Colonic mucosa (tissue), 4 donors: ENCODE measurements around the gene COL21A1. TPM values are rescaled to one million over a fixed set of nuclear protein-coding genes. Genes with fewer than 3 reads are reported as not detected.

Experiments used
- DNase-seq: peaks from one replicate; pipeline ENCODE4 v3.0.0-alpha.2; 2020
- H3K27ac ChIP-seq: fragments of 200-600 bp; one replicate; pipeline ENCODE4 v1.8.0; 2021
- H3K27me3 ChIP-seq: fragments of 200-600 bp; one replicate; pipeline ENCODE4 v1.8.0; 2021
- H3K36me3 ChIP-seq: fragments of 200-600 bp; one replicate; pipeline ENCODE4 v1.8.0; 2021
- H3K4me1 ChIP-seq: fragments of 200-600 bp; one replicate; pipeline ENCODE4 v1.8.0; 2021; ENCODE audit warnings: mild to moderate bottlenecking
- H3K4me3 ChIP-seq: fragments of 200-600 bp; one replicate; pipeline ENCODE4 v1.8.0; 2021
- H3K9ac ChIP-seq, 2 donors: one replicate each; pipeline ENCODE4 v1.7.0; 2013; ENCODE audit warnings: control low read depth in 2 of 2, low read depth in 2 of 2, low read length in 2 of 2
- H3K9me3 ChIP-seq: fragments of 200-600 bp; one replicate; pipeline ENCODE4 v1.8.0; 2021
- CTCF ChIP-seq: fragments of 200-600 bp; IDR thresholded peaks from one replicate; pipeline ENCODE4 v1.8.0; 2022; ENCODE audit warnings: antibody characterized with exemption, mild to moderate bottlenecking
- intact Hi-C: fragments of 100-400 bp; cut with DNase I; formaldehyde crosslinking; loops from one replicate; pipeline ENCODE4 v1.14.1; 2022
- total RNA-seq, 2 donors: library from RNA; stranded (reverse); fragmentation: NEBNext Ultra II Directional in 1 of 2; extraction: Animal tissue kit (Norgen Biotek cat#: 25700) in 1 of 2; gene quantifications; one replicate each; pipeline ENCODE4 v1.2.1, GENCODE V29; 2021
- donor health status: healthy.
- donor health status: DM: no; HTN: no; CAD: no.
- donor health status: DM: no; HTN: no; CAD: no.

The COL21A1 gene
- total RNA-seq, 2 donors from 2014 or later: 0.79 to 1.9 TPM

- H3K9me3 ChIP-seq: no peaks in the 10 kb centered on the region
- no peaks in the 10 kb centered on the region for H3K36me3 ChIP-seq
- no peak overlapping the region for H3K9ac ChIP-seq
- no peaks in the 10 kb centered on the region for H3K27me3 ChIP-seq
- intact Hi-C loops: no loop called here
- no peak for TF ChIP-seq CTCF
- no peak overlapping the region for H3K4me3 ChIP-seq
- H3K4me1 ChIP-seq: no peaks in the 10 kb centered on the region
- no peak overlapping the region for H3K27ac ChIP-seq
- DNase-seq: no peak
These were observed 16.3 kb downstream of the COL21A1 start for GRCh38 chr6:56230976-56231566.

- TF ChIP-seq CTCF: no peak
- intact Hi-C loops: no loop called here
- Histone ChIP-seq H3K27me3 (no peaks in the 10 kb centered on the region), H3K9ac (no peak overlapping the region), H3K9me3 (no peaks in the 10 kb centered on the region), H3K4me1 (no peaks in the 10 kb centered on the region), H3K36me3 (no peaks in the 10 kb centered on the region), H3K27ac (no peak overlapping the region), H3K4me3 (no peak overlapping the region)
- no peak for DNase-seq
These were observed 20.1 kb downstream of the COL21A1 start for GRCh38 chr6:56227071-56227879.

GRCh38 chr6:56223995-56224394, 23.4 kb downstream of the COL21A1 start:
- no peak for TF ChIP-seq CTCF
- intact Hi-C loops: no loop called here

GRCh38 chr6:56222499-56222898, 24.9 kb downstream of the COL21A1 start:
- Histone ChIP-seq H3K27me3 (no peaks in the 10 kb centered on the region), H3K4me1 (no peaks in the 10 kb centered on the region), H3K36me3 (no peaks in the 10 kb centered on the region), H3K9me3 (no peaks in the 10 kb centered on the region), H3K9ac (no peak overlapping the region), H3K4me3 (no peak overlapping the region), H3K27ac (no peak overlapping the region)
- intact Hi-C loops: no loop called here
- no peak for TF ChIP-seq CTCF
- DNase-seq: no peak

More at GRCh38 chr6:56223995-56224394, 23.4 kb downstream of the COL21A1 start:
- Histone ChIP-seq H3K27me3 (no peaks in the 10 kb centered on the region), H3K4me3 (no peak overlapping the region), H3K27ac (no peak overlapping the region), H3K4me1 (no peaks in the 10 kb centered on the region), H3K9ac (no peak overlapping the region), H3K36me3 (no peaks in the 10 kb centered on the region), H3K9me3 (no peaks in the 10 kb centered on the region)
- no peak for DNase-seq

- Histone ChIP-seq H3K9me3 (no peaks in the 10 kb centered on the region), H3K27ac (no peak overlapping the region), H3K27me3 (no peaks in the 10 kb centered on the region), H3K4me1 (no peaks in the 10 kb centered on the region), H3K9ac (no peak overlapping the region), H3K4me3 (no peak overlapping the region), H3K36me3 (no peaks in the 10 kb centered on the region)
- no peak for TF ChIP-seq CTCF
- DNase-seq: no peak
- intact Hi-C loops: no loop called here
These were observed 27.3 kb downstream of the COL21A1 start for GRCh38 chr6:56220078-56220477.
